ENCODE results near the gene FRAS1. TPM values are rescaled to one million over a fixed set of nuclear protein-coding genes. Genes with fewer than 3 reads are reported as not detected.
"Not testable (repeated sequence)": the region's sequence is repeated elsewhere in the genome, so short reads cannot be mapped to it uniquely, and the experiment has no call there.

The FRAS1 gene
- total RNA-seq, 3 donors from 2014 or later, result 0.03 to 0.08 (median 0.08) TPM

- DNase-seq (no peak), ATAC-seq (no peak)
- Mint-ChIP-seq H3K9me3 (no peaks in the 10 kb centered on the region), H3K4me3 (no peak overlapping the region), H3K27me3 (ENCODE audit: low read depth) (peaks cover 4% of the 10 kb centered on the region), H3K36me3 (ENCODE audit: insufficient read depth) (no peaks in the 10 kb centered on the region), H3K4me1 (ENCODE audit: low read depth) (no peaks in the 10 kb centered on the region)
Observed at GRCh38 chr4:78244705-78245485, 187.8 kb downstream of the FRAS1 start.

- ATAC-seq (no peak), DNase-seq (no peak)
- Mint-ChIP-seq H3K9me3 (peaks cover 6% of the 10 kb centered on the region), H3K27me3 (ENCODE audit: low read depth) (peaks cover 4% of the 10 kb centered on the region), H3K4me3 (no peak overlapping the region), H3K36me3 (ENCODE audit: insufficient read depth) (no peaks in the 10 kb centered on the region), H3K4me1 (ENCODE audit: low read depth) (no peaks in the 10 kb centered on the region)
Observed at GRCh38 chr4:78247536-78248285, 190.6 kb downstream of the FRAS1 start.

- H3K36me3 Mint-ChIP-seq (ENCODE audit: insufficient read depth), result no peaks in the 10 kb centered on the region
- peaks cover 1% of the 10 kb centered on the region for H3K27me3 Mint-ChIP-seq (ENCODE audit: low read depth)
- no peak for DNase-seq
- ATAC-seq, result no peak
- no peaks in the 10 kb centered on the region for H3K4me1 Mint-ChIP-seq (ENCODE audit: low read depth)
- peaks cover 14% of the 10 kb centered on the region for H3K9me3 Mint-ChIP-seq
- H3K4me3 Mint-ChIP-seq, result no peak overlapping the region
Observed at GRCh38 chr4:78250500-78250899, 193.4 kb downstream of the FRAS1 start.

DNA sequence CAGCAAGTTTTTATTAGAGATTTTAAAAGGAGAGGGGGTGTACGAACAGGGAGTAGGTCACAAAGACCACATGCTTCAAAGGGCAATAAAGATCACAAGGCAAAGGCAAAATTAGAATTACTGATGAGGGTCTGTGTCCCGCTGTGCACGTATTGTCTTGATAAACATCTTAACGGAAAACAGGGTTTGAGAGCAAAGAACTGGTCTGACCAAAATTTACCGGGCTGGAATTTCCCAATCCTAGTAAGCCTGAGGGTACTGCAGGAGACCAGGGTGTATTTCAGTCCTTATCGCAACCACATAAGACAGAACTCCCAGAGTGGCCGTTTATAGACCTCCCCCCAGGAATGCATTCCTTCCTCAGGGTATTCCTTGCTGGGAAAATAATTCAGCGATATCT, 195.7 kb downstream of the FRAS1 start:
- H3K36me3 Mint-ChIP-seq (ENCODE audit: insufficient read depth); ATAC-seq; H3K27me3 Mint-ChIP-seq (ENCODE audit: low read depth): not testable (repeated sequence)

DNA sequence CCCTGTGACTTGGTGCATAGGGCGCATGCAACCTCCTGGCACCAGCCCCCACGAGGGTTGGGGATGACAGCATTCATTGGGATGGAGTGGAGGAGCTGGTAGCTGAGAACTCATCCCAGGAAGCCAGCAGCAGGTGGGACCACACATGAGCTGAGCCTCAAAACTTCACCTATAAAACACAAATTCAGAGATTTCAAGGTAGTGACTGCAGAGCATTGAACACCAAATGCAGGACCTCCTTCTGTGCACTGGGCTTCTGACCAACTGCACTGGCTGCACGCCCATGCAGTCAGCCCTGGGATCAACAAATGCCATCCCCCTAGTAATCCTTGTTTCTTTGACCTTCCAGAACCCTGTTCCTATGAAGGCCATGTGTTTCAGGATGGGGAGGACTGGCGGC, 197.8 kb downstream of the FRAS1 start:
- ATAC-seq, result no peak
- Mint-ChIP-seq H3K4me3 (no peak overlapping the region), H3K4me1 (ENCODE audit: low read depth) (no peaks in the 10 kb centered on the region)

More for the DNA sequence above, 195.7 kb downstream of the FRAS1 start:
- H3K9me3 Mint-ChIP-seq, result peaks cover 14% of the 10 kb centered on the region
- H3K4me1 Mint-ChIP-seq (ENCODE audit: low read depth); DNase-seq; H3K4me3 Mint-ChIP-seq: not testable (repeated sequence)

DNA sequence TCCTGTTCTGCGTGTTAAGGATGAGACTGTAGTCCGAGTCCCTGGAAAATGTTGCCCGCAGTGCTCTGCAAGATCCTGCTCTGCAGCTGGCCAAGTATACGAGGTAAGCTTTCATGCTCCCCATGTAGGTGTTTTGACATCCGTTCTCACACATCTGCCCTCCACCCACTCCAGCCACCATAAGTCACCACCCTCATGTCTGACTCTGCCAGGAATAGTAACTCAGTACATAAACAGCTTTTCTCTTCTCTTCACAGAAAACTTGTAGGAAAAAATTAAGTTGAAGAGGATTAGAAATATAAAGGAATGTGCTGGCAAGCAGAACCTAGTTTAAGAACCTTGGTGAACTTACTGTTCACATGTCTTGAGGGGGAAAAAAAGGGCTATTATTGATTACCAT, 207.9 kb downstream of the FRAS1 start:
- H3K36me3 Mint-ChIP-seq (ENCODE audit: insufficient read depth), result no peaks in the 10 kb centered on the region
- ATAC-seq, result no peak
- no peak for DNase-seq
- peaks cover 7% of the 10 kb centered on the region for H3K9me3 Mint-ChIP-seq
- H3K27me3 Mint-ChIP-seq (ENCODE audit: low read depth), result peaks cover 5% of the 10 kb centered on the region
- no peaks in the 10 kb centered on the region for H3K4me1 Mint-ChIP-seq (ENCODE audit: low read depth)
- no peak overlapping the region for H3K4me3 Mint-ChIP-seq

More for the DNA sequence above, 197.8 kb downstream of the FRAS1 start:
- Mint-ChIP-seq H3K27me3 (ENCODE audit: low read depth) (no peaks in the 10 kb centered on the region), H3K9me3 (peaks cover 14% of the 10 kb centered on the region), H3K36me3 (ENCODE audit: insufficient read depth) (no peaks in the 10 kb centered on the region)
- DNase-seq, result no peak

DNA sequence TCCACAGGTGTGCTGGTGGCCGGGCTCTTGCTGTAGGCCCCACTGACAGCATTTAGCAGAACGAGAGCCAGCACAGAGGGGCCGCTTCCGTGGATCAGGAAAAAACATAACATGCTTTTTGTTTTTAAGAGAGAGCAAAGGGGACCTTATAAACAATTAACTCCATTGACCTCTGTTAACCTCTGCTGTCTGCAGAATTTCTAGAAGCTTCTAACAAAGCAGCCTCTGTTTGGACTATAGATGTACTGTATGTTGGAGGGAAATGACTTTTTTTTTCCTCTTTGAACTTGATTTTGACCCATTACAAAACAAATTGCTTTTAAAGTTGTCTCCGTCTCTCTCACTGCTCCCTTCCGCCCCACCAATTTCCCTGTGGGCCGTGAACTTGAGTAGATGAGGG, 210.7 kb downstream of the FRAS1 start:
- H3K36me3 Mint-ChIP-seq (ENCODE audit: insufficient read depth), result no peaks in the 10 kb centered on the region
- H3K4me3 Mint-ChIP-seq, result no peak overlapping the region
- DNase-seq (no peak), ATAC-seq (no peak)
- H3K9me3 Mint-ChIP-seq, result peaks cover 4% of the 10 kb centered on the region
- no peaks in the 10 kb centered on the region for H3K4me1 Mint-ChIP-seq (ENCODE audit: low read depth)
- H3K27me3 Mint-ChIP-seq (ENCODE audit: low read depth), result no peaks in the 10 kb centered on the region

DNA sequence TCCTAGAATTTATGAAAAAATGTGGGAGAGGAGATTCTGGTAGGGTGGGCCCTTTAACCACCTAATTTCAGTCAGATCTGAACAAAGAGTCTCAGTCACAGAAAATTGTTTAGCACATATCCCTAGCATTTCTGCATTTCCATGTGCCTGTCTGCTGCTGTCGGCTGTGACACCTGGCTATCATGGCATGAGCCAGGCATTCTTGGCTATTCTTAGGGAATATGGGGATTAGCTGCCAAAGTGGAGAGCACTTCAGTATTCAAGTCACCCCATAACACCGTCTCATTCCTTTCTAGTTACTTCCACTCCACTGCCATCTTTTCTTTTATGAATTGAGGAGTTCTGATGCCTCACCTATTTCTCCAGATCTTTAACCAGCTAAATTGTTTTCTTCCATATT, 211.5 kb downstream of the FRAS1 start:
- H3K4me1 Mint-ChIP-seq (ENCODE audit: low read depth), result no peaks in the 10 kb centered on the region
- H3K27me3 Mint-ChIP-seq (ENCODE audit: low read depth), result no peaks in the 10 kb centered on the region

GRCh38 chr4:78275450-78275849, 218.3 kb downstream of the FRAS1 start:
- H3K27me3 Mint-ChIP-seq (ENCODE audit: low read depth); DNase-seq: not testable (repeated sequence)

More for the DNA sequence above, 211.5 kb downstream of the FRAS1 start:
- no peak for ATAC-seq
- DNase-seq, result no peak
- Mint-ChIP-seq H3K4me3 (no peak overlapping the region), H3K9me3 (peaks cover 4% of the 10 kb centered on the region), H3K36me3 (ENCODE audit: insufficient read depth) (no peaks in the 10 kb centered on the region)

GRCh38 chr4:78286281-78286680, 229.2 kb downstream of the FRAS1 start:
- H3K4me1 Mint-ChIP-seq (ENCODE audit: low read depth), result no peaks in the 10 kb centered on the region
- no peak overlapping the region for H3K4me3 Mint-ChIP-seq
- ATAC-seq (no peak), DNase-seq (no peak)
- no peaks in the 10 kb centered on the region for H3K9me3 Mint-ChIP-seq
- no peaks in the 10 kb centered on the region for H3K36me3 Mint-ChIP-seq (ENCODE audit: insufficient read depth)
- H3K27me3 Mint-ChIP-seq (ENCODE audit: low read depth), result peaks cover 5% of the 10 kb centered on the region

More at GRCh38 chr4:78275450-78275849, 218.3 kb downstream of the FRAS1 start:
- H3K4me1 Mint-ChIP-seq (ENCODE audit: low read depth); H3K9me3 Mint-ChIP-seq; ATAC-seq; H3K4me3 Mint-ChIP-seq; H3K36me3 Mint-ChIP-seq (ENCODE audit: insufficient read depth): not testable (repeated sequence)

GRCh38 chr4:78288327-78288726, 231.2 kb downstream of the FRAS1 start:
- ATAC-seq (no peak), DNase-seq (no peak)
- H3K4me3 Mint-ChIP-seq, result no peak overlapping the region
- H3K4me1 Mint-ChIP-seq (ENCODE audit: low read depth), result no peaks in the 10 kb centered on the region
- no peaks in the 10 kb centered on the region for H3K9me3 Mint-ChIP-seq
- H3K36me3 Mint-ChIP-seq (ENCODE audit: insufficient read depth), result no peaks in the 10 kb centered on the region
- peaks cover 2% of the 10 kb centered on the region for H3K27me3 Mint-ChIP-seq (ENCODE audit: low read depth)

- Mint-ChIP-seq H3K27me3 (ENCODE audit: low read depth) (peaks cover 2% of the 10 kb centered on the region), H3K4me1 (ENCODE audit: low read depth) (no peaks in the 10 kb centered on the region), H3K36me3 (ENCODE audit: insufficient read depth) (no peaks in the 10 kb centered on the region), H3K4me3 (no peak overlapping the region), H3K9me3 (no peaks in the 10 kb centered on the region)
- ATAC-seq (no peak), DNase-seq (no peak)
Observed at GRCh38 chr4:78291277-78291676, 234.2 kb downstream of the FRAS1 start.

DNA sequence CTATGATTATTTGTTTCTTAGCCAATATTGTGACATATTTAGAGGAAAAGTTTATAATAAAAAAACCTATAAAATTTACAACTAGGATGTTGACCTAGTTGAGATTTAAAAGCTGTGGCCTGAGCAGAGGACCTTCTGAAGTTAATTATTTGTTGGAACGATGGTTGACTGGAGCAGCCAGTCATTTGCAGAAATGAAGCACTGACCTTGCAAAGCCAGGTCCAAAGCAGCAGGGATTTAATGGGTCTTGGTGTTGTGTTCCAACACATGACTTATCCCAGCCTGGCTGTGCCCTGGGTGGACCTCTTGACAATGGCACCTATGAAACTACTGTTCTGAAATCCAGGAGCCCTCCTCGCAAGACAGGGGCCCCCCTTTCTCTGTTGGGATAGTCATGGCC, 235.2 kb downstream of the FRAS1 start:
- peaks cover 2% of the 10 kb centered on the region for H3K27me3 Mint-ChIP-seq (ENCODE audit: low read depth)
- no peaks in the 10 kb centered on the region for H3K9me3 Mint-ChIP-seq
- no peak for ATAC-seq
- H3K4me1 Mint-ChIP-seq (ENCODE audit: low read depth), result no peaks in the 10 kb centered on the region
- no peak for DNase-seq
- no peak overlapping the region for H3K4me3 Mint-ChIP-seq
- no peaks in the 10 kb centered on the region for H3K36me3 Mint-ChIP-seq (ENCODE audit: insufficient read depth)

DNA sequence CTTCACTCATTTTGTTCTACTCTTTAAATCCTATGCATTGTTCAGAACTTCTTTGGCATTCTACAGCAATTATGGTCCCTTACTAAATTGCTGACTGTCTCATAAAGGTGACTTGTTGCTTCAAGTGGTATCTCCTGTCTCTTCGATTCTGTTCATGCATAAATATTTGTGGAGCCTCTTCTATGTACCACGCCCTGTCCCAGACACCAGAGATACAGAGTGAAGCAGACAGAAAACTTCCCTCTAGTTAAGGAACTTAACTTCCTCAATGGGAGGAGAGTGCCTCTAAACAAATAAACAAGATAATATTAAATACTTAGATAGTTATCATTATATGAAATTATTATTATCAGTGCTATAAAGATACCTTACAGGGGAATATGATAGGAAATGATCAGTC, 235.7 kb downstream of the FRAS1 start:
- Mint-ChIP-seq H3K36me3 (ENCODE audit: insufficient read depth) (no peaks in the 10 kb centered on the region), H3K4me1 (ENCODE audit: low read depth) (no peaks in the 10 kb centered on the region)

DNA sequence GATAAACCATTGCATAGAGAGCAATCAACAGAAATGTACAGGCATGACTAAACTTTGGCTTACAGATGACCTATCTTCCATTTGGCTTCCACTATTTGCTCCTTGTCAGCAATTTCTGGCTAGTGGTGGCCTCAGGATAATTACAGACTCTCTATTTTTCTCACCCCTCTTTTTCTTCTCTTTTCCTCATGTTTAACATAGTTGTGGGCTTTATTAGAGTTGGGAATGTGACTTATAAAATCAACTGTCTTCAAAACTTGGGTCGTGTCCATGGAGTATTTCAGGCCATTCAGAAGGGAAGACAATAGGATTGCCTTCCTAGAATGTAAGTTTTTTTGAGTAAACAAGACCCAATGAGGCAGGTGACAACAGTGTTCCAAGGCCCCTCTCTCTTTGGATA, 236.2 kb downstream of the FRAS1 start:
- Mint-ChIP-seq H3K27me3 (ENCODE audit: low read depth) (peaks cover 3% of the 10 kb centered on the region), H3K4me3 (no peak overlapping the region), H3K36me3 (ENCODE audit: insufficient read depth) (no peaks in the 10 kb centered on the region), H3K9me3 (no peaks in the 10 kb centered on the region), H3K4me1 (ENCODE audit: low read depth) (no peaks in the 10 kb centered on the region)
- DNase-seq (no peak), ATAC-seq (no peak)

More for the DNA sequence above, 235.7 kb downstream of the FRAS1 start:
- H3K4me3 Mint-ChIP-seq, result no peak overlapping the region
- peaks cover 2% of the 10 kb centered on the region for H3K27me3 Mint-ChIP-seq (ENCODE audit: low read depth)
- ATAC-seq (no peak), DNase-seq (no peak)
- H3K9me3 Mint-ChIP-seq, result no peaks in the 10 kb centered on the region

Data from activated T-cell treated with anti-CD3 and anti-CD28 coated beads, Interleukin-2, amount 50 U/mL, for 4 hours (primary cell).